DMS79 (cell line): Measurements from ENCODE around the gene IFITM2.
"Not testable (repeated sequence)": the region's sequence is repeated elsewhere in the genome, so short reads cannot be mapped to it uniquely, and the experiment has no call there.

ENCODE experiments used
- DNase-seq: peaks from one replicate; lab custom pipeline; 2025; lab: John Stamatoyannopoulos, UW

IFITM2 gene

DNA sequence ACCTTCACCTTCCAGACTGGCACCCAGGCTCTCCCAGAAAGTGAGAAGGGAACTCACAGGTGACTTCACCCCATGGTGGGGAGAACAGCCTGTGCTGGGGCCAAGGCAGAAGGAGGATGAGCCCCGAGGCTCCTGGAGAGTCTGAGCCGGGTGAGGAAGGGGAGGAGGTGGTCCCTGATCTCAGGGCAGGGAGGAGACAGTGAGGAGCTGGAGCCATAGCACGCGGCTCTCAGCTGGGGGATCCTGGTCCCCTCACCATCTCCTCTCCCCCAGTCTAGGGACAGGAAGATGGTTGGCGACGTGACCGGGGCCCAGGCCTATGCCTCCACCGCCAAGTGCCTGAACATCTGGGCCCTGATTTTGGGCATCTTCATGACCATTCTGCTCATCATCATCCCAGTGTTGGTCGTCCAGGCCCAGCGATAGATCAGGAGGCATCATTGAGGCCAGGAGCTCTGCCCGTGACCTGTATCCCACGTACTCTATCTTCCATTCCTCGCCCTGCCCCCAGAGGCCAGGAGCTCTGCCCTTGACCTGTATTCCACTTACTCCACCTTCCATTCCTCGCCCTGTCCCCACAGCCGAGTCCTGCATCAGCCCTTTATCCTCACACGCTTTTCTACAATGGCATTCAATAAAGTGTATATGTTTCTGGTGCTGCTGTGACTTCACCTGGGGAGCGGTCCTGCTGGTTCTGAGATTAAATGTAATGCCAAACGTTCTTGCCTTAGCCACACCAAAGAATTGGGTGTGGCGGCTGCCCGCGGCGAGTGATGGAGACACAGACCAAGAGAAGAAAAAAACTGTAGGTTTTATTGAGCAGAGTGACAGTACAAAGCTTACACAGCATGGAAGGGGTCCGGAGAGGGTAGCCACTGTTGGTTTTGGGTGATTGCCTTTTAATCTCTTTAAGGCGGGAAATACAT is 1.4 kb downstream of the IFITM2 start:
- DNase-seq: not testable (repeated sequence)

DNA sequence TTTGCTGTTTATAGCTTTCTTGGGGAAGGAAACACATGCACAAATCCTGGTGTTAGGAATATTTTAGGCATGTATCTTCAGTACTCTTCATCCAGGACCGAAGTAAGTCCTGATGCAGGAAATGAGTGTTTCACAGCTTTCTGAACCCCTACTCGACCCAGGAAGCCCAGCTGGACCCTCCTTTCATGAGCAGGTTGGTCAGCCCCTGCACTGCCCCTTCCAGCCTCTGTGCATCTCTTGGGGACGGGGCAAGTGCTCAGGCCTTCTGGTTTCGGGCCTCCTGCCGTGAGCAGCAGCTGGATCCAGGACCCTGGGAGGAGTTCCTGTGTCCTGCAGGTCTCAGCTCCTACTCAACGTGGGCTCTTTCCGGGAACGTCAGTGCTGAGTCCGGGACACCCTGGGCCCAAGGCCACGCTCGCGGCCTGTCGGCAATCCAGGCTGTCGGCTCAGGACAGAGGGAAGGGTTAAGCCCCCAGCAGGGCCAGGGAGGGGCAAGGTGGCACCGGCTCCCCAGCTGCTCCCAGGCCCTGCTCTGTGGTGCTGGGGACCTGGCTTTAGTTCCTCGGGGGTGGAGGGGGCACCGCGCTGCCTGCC is 2.5 kb downstream of the IFITM2 start:
- DNase-seq: not testable (repeated sequence)

DNA sequence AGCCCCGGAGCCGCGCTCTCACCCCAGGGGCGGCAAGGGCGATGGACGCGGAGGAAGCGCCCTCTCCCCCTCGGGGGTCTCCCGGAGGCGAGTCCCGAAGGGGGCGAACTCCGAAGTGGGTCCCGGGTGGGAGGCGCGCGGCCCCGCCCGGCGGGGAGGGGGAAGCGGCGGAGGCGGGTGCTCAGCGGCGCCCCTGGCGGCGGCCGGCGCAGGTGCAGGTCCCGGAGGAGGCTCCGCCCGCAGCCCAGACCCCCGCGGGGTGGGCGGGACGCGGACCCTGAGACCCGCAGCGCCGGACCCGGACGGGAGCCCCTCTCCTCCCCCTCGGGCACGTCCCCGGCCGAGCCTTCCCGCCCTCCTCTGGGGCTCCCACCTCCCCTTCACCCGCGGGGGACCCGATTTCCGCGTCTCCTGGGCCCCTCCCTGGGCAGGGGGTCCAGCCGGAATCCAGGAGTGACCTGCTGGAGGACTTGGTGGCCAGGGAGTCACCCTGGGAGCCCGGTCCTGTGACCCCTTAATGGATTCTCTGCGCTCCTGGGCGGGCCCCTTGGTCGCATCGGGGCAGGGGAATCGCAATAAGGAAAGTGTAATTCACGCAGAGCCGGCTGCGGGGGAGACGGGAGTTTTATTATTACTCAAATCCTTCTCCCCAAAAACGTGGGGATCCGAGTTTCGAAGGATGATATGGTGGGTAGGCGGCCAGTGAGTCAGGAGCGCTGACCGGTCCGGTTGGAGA is 3.6 kb downstream of the IFITM2 start:
- not testable (repeated sequence) for DNase-seq

DNA sequence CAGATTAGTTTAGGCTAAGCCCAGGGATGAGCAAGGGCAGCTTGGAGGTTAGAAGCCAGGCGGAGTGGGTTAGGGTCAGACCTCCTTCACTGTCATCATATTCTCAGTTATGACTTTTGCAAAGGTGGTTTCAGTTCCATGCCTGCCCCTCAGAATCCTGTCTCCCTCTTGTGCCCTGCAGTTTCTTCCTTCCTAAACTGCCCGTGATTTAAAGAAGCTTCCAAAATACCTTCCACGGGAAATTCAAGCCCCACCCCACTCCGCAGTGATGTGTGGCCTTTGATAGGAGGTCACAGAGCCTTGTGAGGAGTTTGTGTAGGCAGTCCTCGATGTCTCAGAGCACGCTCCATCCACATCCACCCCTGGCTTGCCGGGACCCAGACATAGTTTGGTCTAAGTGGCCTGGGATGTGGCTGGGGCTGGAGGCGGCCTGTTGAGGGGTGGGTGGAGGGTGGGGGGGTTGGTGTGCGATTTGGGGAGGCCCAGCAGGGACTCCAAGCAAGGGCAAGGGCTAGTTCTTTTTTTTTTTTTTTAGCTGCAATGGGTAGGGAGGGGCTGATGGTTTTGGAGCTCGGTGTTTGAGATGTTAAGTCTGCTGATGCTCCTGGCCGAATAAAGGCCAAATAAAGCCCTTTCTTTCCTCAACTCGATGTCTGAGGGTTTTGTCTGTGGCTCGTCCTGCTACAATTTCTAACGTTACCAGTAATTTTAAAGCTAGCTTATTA is 4.6 kb downstream of the IFITM2 start:
- no peak for DNase-seq

GRCh38 chr11:313304-313786 is 5.7 kb downstream of the IFITM2 start:
- no peak for DNase-seq

GRCh38 chr11:313787-314553 is 6.4 kb downstream of the IFITM2 start, which contains the start of gene IFITM1:
Gene IFITM1, plus strand, starts transcription at chr11:314040. Its CDS starts 131 bp downstream, at chr11:314171.
- no peak for DNase-seq

GRCh38 chr11:314554-314875 is 6.9 kb downstream of the IFITM2 start:
- DNase-seq: not testable (repeated sequence)

DNA sequence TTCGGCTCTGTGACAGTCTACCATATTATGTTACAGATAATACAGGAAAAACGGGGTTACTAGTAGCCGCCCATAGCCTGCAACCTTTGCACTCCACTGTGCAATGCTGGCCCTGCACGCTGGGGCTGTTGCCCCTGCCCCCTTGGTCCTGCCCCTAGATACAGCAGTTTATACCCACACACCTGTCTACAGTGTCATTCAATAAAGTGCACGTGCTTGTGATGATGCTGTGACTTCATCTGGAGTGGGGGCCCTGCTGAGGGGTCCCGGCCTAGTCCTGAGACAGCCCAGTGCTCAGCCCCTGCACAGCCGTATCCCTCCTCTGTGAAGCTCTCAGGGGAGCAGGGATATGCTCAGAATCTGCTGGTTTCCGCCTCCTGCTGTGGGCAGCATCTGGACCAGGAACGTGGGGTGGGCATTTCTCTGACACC is 7.5 kb downstream of the IFITM2 start:
- DNase-seq: no peak

DNA sequence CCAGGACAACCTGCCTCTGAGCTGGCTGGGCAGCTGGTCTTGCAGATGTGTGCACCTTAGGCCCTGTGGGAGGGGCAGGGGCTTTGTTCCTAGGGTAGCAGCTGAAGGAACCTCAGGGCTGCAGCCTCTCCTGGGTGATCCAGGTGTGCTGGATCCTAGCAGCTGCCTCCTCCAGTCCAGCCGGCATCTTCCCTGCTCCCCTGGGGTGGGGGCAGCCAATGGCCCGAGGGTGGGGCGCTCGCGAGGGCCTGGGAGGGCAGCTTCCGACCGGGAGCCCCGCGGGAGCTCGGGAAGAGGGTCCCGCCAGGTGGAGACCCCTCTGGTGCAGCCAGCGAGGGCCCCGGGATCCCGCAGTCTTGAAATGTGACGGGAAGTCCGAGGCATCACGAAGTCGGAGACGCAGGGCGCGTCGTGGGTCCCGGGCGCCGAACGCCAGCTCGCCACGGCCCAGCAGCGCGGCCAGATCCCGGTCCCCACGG is 7.9 kb downstream of the IFITM2 start:
- DNase-seq: no peak

DNA sequence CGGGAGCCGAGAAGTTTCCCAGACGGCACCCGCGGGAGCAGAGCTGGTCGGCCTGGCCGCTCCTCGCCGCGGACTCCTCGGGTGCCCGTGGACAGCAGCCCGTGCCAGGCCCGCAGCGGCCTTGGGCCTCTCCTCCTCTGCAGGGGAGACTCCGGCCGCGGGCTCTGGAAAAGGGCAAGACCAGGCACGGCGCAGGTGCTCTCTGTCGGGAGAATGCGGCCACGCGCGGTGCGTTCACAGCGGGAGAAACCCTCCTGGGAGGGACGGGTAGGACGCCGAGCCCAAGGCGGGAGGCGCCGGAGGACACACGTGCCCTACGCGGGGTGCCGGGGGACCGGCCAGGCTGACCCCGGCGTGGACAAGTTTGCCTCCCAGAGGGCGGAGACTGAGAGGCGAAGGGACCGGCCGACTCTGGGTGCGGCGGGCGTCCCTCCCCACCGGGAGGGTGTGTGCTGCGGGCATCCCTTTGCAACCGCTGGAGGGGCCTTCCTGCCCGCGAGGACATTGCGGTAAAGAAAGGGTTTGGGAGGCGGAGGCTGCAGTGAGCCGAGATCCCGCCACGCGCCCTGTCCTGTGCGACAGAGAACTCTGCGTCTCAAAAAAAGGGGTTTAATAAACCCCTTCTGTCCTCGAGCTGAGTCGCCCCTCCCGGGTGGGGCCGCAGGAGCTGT is 8.6 kb downstream of the IFITM2 start:
- DNase-seq: no peak

DNA sequence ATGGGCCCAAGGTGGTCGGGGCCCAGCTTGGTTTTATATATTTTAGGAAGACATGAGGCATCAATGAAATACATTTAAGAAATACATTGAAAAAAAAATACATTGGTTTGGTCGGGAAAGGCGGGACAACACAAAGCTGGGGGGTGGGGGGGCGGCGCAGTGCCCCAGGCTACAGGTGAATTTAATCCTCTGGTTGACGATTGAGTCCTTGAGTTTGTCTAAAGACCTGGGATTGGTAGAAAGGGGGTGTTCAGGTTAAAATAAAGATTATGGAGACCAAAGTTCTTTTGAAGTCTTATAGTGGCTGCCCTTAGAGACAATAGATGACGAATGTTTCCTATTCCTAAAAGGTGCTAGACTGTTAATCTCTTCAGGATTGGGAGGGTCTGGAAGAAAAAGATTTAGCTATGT is 9.3 kb downstream of the IFITM2 start:
- no peak for DNase-seq

GRCh38 chr11:317668-318404 is 10.2 kb downstream of the IFITM2 start:
- not testable (repeated sequence) for DNase-seq

DNA sequence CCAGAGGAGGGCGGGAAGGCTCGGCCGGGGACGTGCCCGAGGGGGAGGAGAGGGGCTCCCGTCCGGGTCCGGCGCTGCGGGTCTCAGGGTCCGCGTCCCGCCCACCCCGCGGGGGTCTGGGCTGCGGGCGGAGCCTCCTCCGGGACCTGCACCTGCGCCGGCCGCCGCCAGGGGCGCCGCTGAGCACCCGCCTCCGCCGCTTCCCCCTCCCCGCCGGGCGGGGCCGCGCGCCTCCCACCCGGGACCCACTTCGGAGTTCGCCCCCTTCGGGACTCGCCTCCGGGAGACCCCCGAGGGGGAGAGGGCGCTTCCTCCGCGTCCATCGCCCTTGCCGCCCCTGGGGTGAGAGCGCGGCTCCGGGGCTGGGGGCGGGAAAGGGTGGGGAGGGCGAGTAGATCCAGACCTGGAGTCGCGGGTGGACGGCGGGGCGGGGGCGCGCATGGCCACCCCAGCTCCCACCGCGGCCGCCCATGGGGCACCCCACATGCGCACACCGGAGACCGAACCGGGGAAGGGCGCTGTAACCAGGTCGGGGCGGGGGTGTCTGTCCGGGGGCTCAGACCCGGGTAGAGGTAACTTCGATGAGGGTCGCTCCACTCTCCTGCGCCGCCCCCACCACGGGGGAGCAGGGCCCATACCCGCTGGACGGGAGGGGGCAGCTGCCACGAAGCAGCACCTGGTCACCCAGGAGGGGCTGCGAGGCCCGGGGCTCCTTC is 10.9 kb downstream of the IFITM2 start:
- DNase-seq: not testable (repeated sequence)

GRCh38 chr11:319121-319887 is 11.7 kb downstream of the IFITM2 start:
- not testable (repeated sequence) for DNase-seq

- not testable (repeated sequence) for DNase-seq
Observed at GRCh38 chr11:319888-320273, 12.3 kb downstream of the IFITM2 start.

- DNase-seq: no peak
Observed at GRCh38 chr11:324156-324555, 16.5 kb downstream of the IFITM2 start.

- DNase-seq: not testable (repeated sequence)
Observed at GRCh38 chr11:324593-325517, 17.2 kb downstream of the IFITM2 start.
